ENCODE measurements around the gene SOX18. TPM values are rescaled to one million over a fixed set of nuclear protein-coding genes. Genes with fewer than 3 reads are reported as not detected.

The SOX18 gene
- total and polyA plus RNA-seq, 2 of the 13 experiments (the other 11 are each of a cell fraction or from before 2014, with no cell fraction given): 1.6 to 1.9 TPM

GRCh38 chr20:64083804-64084684 is 34.6 kb upstream of the SOX18 start, which contains the start of gene LKAAEAR1 (continued):
- TF ChIP-seq SMAD3 (CRISPR knock-in tag; IDR thresholded peaks at IDR 0.05) (no peak), ZBTB7B (CRISPR knock-in tag; IDR thresholded peaks at IDR 0.05) (peak; percentile 13; the same call in 1 of the 2 replicates), ZBTB38 (CRISPR knock-in tag; IDR thresholded peaks at IDR 0.05) (peak; percentile 48; the same call in 1 of the 2 replicates), NFKB2 (CRISPR knock-in tag; IDR thresholded peaks at IDR 0.05; ENCODE audit: borderline replicate concordance) (no peak), POGK (CRISPR knock-in tag; conservative IDR thresholded peaks at IDR 0.05) (0 out of 2 replicates have a peak, but pooled peaks have one; percentile 64), ZSCAN29 (CRISPR knock-in tag; conservative IDR thresholded peaks at IDR 0.05) (peak; percentile 30; the same call in 1 of the 2 replicates), SALL2 (CRISPR knock-in tag; IDR thresholded peaks at IDR 0.05) (peak; percentile 83), HNF1A (IDR thresholded peaks at IDR 0.05; ENCODE audit: low read depth) (no peak), HNF1A (CRISPR knock-in tag; IDR thresholded peaks at IDR 0.05; ENCODE audit: borderline replicate concordance) (peak; percentile 47; the same call in 1 of the 2 replicates), PLRG1 (conservative IDR thresholded peaks at IDR 0.05) (no peak), MEIS1 (CRISPR knock-in tag; IDR thresholded peaks at IDR 0.05; ENCODE audit: borderline replicate concordance) (0 out of 2 replicates have a peak, but pooled peaks have one; percentile 3), XRCC5 (optimal IDR thresholded peaks at IDR 0.05; ENCODE audit: low read length) (peak; percentile 14), ATF3 (CRISPR knock-in tag; IDR thresholded peaks at IDR 0.05) (peak; percentile 10; the same call in 1 of the 2 replicates), FOXO4 (CRISPR knock-in tag; conservative IDR thresholded peaks at IDR 0.05) (peak; percentile 88; the same call in 1 of the 2 replicates), MTF2 (CRISPR knock-in tag; IDR thresholded peaks at IDR 0.05; ENCODE audit: borderline replicate concordance) (peak; percentile 100), CHCHD3 (CRISPR knock-in tag; IDR thresholded peaks at IDR 0.05) (peak; percentile 61; the same call in 1 of the 2 replicates), ZNF547 (CRISPR knock-in tag; IDR thresholded peaks at IDR 0.05) (peak; percentile 11), HNRNPL (IDR thresholded peaks at IDR 0.05; ENCODE audit: low read depth, low read length) (peak; percentile 20; the same call in 1 of the 2 replicates), ZNF382 (CRISPR knock-in tag; IDR thresholded peaks at IDR 0.05; ENCODE audit: borderline replicate concordance) (no peak)
- TF ChIP-seq, protein P1, sequence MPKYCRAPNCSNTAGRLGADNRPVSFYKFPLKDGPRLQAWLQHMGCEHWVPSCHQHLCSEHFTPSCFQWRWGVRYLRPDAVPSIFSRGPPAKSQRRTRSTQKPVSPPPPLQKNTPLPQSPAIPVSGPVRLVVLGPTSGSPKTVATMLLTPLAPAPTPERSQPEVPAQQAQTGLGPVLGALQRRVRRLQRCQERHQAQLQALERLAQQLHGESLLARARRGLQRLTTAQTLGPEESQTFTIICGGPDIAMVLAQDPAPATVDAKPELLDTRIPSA (CRISPR knock-in tag; IDR thresholded peaks at IDR 0.05; ENCODE audit: borderline replicate concordance): peak; percentile 61; the same call in 1 of the 2 replicates

Data from HepG2 (cell line).